Measurements from ENCODE around the gene PLEK2. TPM values are rescaled to one million over a fixed set of nuclear protein-coding genes. Genes with fewer than 3 reads are reported as not detected.

The PLEK2 gene
- total RNA-seq, 1 donor from 2014 or later = not detected

DNA sequence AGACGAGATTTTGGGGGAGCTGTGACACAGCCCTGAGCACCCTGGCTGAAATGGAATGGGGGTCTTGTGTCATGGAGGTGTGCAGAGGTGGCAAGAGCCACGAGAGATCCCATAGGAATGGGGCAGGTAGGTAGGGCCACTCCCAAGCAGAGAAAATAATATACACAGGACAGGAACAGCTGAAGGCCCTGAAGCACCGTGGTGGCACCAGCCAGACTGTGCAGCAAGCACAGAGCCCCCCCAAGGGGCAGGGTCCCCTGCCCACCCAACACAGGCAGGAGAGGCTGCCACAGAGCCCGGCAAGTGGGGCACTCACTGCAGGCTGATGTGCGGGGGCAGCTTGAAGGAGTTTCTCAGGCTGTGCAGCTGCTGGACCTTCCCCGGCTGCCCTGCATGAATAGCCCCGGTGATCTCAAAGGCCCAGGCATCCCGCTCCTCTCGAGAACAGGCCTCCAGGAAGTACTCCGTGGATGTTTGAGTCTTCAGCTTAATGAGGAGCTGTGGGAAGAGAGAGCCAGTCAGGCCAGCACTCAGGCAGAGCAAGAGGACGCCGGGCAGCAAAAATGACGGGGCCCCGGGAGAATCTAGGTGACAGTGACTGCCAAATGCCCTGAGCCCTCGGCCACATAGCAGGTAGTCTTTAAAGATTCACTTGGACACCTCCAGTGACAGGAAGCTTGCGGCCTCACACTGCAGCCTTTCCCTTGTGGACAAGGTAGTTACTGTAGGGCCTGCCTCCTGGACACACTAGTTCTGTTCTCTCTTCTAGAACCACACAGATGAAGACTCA is 16.7 kb downstream of the PLEK2 start:
- Mint-ChIP-seq H3K27ac (no peak overlapping the region), H3K4me3 (no peak overlapping the region), H3K9me3 (no peaks in the 10 kb centered on the region), H3K4me1 (ENCODE audit: unreplicated experiment) (peaks cover 15% of the 10 kb centered on the region), H3K27me3 (peaks cover 4% of the 10 kb centered on the region), H3K36me3 (no peaks in the 10 kb centered on the region)
- DNase-seq (ENCODE audit: extremely low spot score, unreplicated experiment) = no peak
- TF ChIP-seq, protein P1, sequence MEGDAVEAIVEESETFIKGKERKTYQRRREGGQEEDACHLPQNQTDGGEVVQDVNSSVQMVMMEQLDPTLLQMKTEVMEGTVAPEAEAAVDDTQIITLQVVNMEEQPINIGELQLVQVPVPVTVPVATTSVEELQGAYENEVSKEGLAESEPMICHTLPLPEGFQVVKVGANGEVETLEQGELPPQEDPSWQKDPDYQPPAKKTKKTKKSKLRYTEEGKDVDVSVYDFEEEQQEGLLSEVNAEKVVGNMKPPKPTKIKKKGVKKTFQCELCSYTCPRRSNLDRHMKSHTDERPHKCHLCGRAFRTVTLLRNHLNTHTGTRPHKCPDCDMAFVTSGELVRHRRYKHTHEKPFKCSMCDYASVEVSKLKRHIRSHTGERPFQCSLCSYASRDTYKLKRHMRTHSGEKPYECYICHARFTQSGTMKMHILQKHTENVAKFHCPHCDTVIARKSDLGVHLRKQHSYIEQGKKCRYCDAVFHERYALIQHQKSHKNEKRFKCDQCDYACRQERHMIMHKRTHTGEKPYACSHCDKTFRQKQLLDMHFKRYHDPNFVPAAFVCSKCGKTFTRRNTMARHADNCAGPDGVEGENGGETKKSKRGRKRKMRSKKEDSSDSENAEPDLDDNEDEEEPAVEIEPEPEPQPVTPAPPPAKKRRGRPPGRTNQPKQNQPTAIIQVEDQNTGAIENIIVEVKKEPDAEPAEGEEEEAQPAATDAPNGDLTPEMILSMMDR (conservative IDR thresholded peaks at IDR 0.05) = no peak

DNA sequence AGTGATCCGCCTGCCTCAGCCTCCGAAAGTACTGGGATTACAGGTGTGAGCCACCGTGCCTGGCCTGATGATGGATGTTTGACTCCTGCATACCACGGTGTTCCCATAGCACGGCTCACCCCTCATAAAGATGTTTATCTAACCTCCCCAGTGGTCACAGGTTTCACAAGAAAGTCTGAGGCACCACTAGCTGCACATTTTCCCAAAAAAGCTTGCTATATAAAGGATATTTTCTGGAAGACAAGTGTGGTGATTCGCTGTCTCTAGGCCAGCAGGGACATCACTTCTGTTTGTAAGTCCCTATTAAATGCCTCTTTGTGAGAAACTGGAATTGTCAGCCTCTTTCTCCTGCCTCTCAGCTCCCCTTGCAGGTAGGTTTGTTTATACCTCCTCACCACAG is 18.3 kb downstream of the PLEK2 start:
- Mint-ChIP-seq H3K27me3 (no peaks in the 10 kb centered on the region), H3K27ac (peak overlapping the region; percentile 61), H3K9me3 (no peaks in the 10 kb centered on the region), H3K4me1 (ENCODE audit: unreplicated experiment) (peaks cover 15% of the 10 kb centered on the region), H3K4me3 (no peak overlapping the region), H3K36me3 (no peaks in the 10 kb centered on the region)
- TF ChIP-seq, protein P1 (conservative IDR thresholded peaks at IDR 0.05) = no peak
- no peak for DNase-seq (ENCODE audit: extremely low spot score, unreplicated experiment)

DNA sequence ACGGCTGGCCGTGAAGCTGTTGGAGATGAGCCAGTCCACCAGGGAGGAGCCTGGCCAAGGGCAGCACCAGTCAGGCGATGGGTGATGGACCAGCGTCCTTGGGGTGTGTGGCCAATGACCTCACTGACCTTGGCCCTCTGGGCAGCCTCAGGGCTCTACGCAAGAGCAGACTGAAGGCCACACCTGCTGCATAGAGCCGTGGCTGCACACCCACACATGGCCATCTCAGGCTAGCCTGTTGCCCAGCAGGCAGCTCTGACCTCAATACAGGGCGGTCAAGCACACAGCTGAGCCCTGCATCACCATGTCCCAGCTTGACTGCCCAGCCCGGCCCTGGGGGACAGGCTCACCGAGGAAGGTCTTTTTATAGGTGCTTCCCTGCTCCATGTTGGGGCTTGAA is 19.2 kb downstream of the PLEK2 start:
- TF ChIP-seq, protein P1 (conservative IDR thresholded peaks at IDR 0.05) = no peak

DNA sequence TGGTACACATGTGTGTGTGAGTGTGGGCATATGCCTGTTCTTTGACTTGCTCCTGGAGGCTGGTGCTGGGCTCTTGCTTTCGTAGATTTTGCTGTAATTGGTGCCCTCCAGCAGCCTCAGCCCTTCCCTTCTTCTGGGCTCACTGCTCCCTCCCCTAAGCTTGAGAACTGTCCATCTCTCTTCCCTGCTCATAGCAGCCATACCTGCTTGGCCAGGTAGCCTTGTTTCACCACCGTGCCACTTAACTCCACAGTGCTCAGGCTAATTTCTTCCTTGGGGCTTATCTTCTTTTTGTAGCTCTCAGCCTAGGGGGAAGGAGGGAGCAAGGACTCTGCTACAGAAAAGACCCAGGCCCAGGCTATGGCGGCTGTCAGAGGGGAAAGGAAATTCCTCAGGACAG is 19.8 kb downstream of the PLEK2 start:
- DNase-seq (ENCODE audit: extremely low spot score, unreplicated experiment) = no peak
- TF ChIP-seq, protein P1 (conservative IDR thresholded peaks at IDR 0.05) = no peak
- Mint-ChIP-seq H3K9me3 (no peaks in the 10 kb centered on the region), H3K4me3 (peak overlapping the region; percentile 70), H3K27ac (peak overlapping the region; percentile 92), H3K27me3 (no peaks in the 10 kb centered on the region), H3K36me3 (no peaks in the 10 kb centered on the region), H3K4me1 (ENCODE audit: unreplicated experiment) (peaks cover 15% of the 10 kb centered on the region)

More for the DNA sequence above, 19.2 kb downstream of the PLEK2 start:
- no peaks in the 10 kb centered on the region for H3K9me3 Mint-ChIP-seq
- H3K27me3 Mint-ChIP-seq = no peaks in the 10 kb centered on the region
- H3K27ac Mint-ChIP-seq = no peak overlapping the region
- peaks cover 15% of the 10 kb centered on the region for H3K4me1 Mint-ChIP-seq (ENCODE audit: unreplicated experiment)
- H3K36me3 Mint-ChIP-seq = no peaks in the 10 kb centered on the region
- H3K4me3 Mint-ChIP-seq = no peak overlapping the region
- no peak for DNase-seq (ENCODE audit: extremely low spot score, unreplicated experiment)

DNA sequence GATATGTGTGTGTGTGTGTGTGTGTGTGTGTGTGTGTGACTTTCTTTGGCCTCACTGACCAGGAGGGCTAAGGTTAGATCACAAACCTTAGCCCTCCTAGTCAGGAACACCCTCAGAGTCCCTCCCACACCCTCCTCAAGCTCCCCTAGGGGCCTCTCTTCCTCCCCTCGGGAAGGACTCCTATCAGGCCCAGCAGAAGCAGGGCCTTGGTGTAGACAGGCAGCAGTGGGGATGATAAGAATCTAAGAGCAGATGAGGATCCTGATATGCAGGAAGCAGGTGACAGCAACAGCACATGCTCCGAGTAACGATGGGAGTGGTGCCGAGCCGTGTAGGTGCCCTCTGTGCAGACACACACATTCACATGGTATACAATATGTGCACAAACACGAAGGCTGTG is 20.7 kb downstream of the PLEK2 start:
- no peaks in the 10 kb centered on the region for H3K27me3 Mint-ChIP-seq
- H3K9me3 Mint-ChIP-seq = no peaks in the 10 kb centered on the region
- H3K36me3 Mint-ChIP-seq = peaks cover 6% of the 10 kb centered on the region
- DNase-seq (ENCODE audit: extremely low spot score, unreplicated experiment) = no peak
- TF ChIP-seq, protein P1 (conservative IDR thresholded peaks at IDR 0.05) = no peak
- peaks cover 10% of the 10 kb centered on the region for H3K4me1 Mint-ChIP-seq (ENCODE audit: unreplicated experiment)
- H3K4me3 Mint-ChIP-seq = no peak overlapping the region
- H3K27ac Mint-ChIP-seq = peak overlapping the region; percentile 92
